NT2/D1 (cell line): ENCODE measurements around the gene KCNH2.

Experiments
- DNase-seq: peaks from one replicate; pipeline ENCODE4 v3.0.0-alpha.2; 2011; ENCODE audit warnings: low read depth, low spot score
- H3K27me3 ChIP-seq: 2 replicates; pipeline ENCODE4 v1.6.0; 2011; ENCODE audit warnings: mild to moderate bottlenecking; ENCODE audit not compliant: insufficient read length, insufficient read depth
- H3K36me3 ChIP-seq: 2 replicates; pipeline ENCODE4 v1.6.1; 2011; ENCODE audit warnings: mild to moderate bottlenecking, low read length, mixed read lengths; ENCODE audit not compliant: insufficient read depth, insufficient read length
- H3K4me1 ChIP-seq: 2 replicates; pipeline ENCODE4 v1.5.1; 2011; ENCODE audit not compliant: insufficient read depth, insufficient read length
- H3K4me3 ChIP-seq: 2 replicates; pipeline ENCODE4 v1.5.1; 2011; ENCODE audit warnings: low read depth; ENCODE audit not compliant: insufficient read length
- H3K9ac ChIP-seq: 2 replicates; pipeline ENCODE4 v1.6.0; 2011; ENCODE audit warnings: low read depth; ENCODE audit not compliant: insufficient read length
- H3K9me3 ChIP-seq: 2 replicates; pipeline ENCODE4 v1.5.1; 2011; ENCODE audit warnings: mild to moderate bottlenecking, low read length; ENCODE audit not compliant: insufficient read depth
- SUZ12 ChIP-seq: IDR thresholded peaks from 2 replicates; pipeline ENCODE4 v1.6.1; 2011; ENCODE audit not compliant: insufficient read length, insufficient read depth; ENCODE audit errors: extremely low read depth
- YY1 ChIP-seq: IDR thresholded peaks from 2 replicates; pipeline ENCODE4 v1.6.1; 2011; ENCODE audit not compliant: insufficient read length, insufficient read depth
- ZNF274 ChIP-seq: IDR thresholded peaks from 2 replicates; pipeline ENCODE4 v1.6.1; 2011; ENCODE audit warnings: mild to moderate bottlenecking, low read depth, low read length

The KCNH2 gene

GRCh38 chr7:150971242-150972022, 6.7 kb downstream of the KCNH2 start:
- no peak for DNase-seq
- TF ChIP-seq YY1 (no peak), ZNF274 (no peak), SUZ12 (no peak)
- Histone ChIP-seq H3K9me3 (no peaks in the 10 kb centered on the region), H3K4me1 (peaks cover 30% of the 10 kb centered on the region), H3K36me3 (no peaks in the 10 kb centered on the region), H3K9ac (no peak overlapping the region), H3K4me3 (no peak overlapping the region), H3K27me3 (peaks cover 24% of the 10 kb centered on the region)

GRCh38 chr7:150970424-150970823, 7.7 kb downstream of the KCNH2 start:
- no peaks in the 10 kb centered on the region for H3K9me3 ChIP-seq
- H3K4me3 ChIP-seq, result no peak overlapping the region
- H3K36me3 ChIP-seq, result no peaks in the 10 kb centered on the region
- H3K4me1 ChIP-seq, result peaks cover 25% of the 10 kb centered on the region
- no peak for DNase-seq
- H3K27me3 ChIP-seq, result peaks cover 18% of the 10 kb centered on the region
- no peak for TF ChIP-seq YY1
- no peak for TF ChIP-seq SUZ12
- no peak overlapping the region for H3K9ac ChIP-seq

GRCh38 chr7:150969475-150969874, 8.6 kb downstream of the KCNH2 start:
- H3K36me3 ChIP-seq, result no peaks in the 10 kb centered on the region
- peaks cover 14% of the 10 kb centered on the region for H3K27me3 ChIP-seq
- no peak for DNase-seq
- H3K4me3 ChIP-seq, result no peak overlapping the region
- H3K9me3 ChIP-seq, result no peaks in the 10 kb centered on the region
- no peak overlapping the region for H3K9ac ChIP-seq
- H3K4me1 ChIP-seq, result peaks cover 31% of the 10 kb centered on the region
- no peak for TF ChIP-seq SUZ12
- no peak for TF ChIP-seq ZNF274
- TF ChIP-seq YY1, result no peak

- H3K9ac ChIP-seq, result no peak overlapping the region
- no peak for DNase-seq
- H3K36me3 ChIP-seq, result no peaks in the 10 kb centered on the region
- H3K4me3 ChIP-seq, result no peak overlapping the region
- H3K9me3 ChIP-seq, result no peaks in the 10 kb centered on the region
- H3K27me3 ChIP-seq, result peaks cover 9% of the 10 kb centered on the region
- no peak for TF ChIP-seq YY1
- H3K4me1 ChIP-seq, result peaks cover 33% of the 10 kb centered on the region
These were observed 9.3 kb downstream of the KCNH2 start for GRCh38 chr7:150968734-150969372.

GRCh38 chr7:150968056-150968733, 9.9 kb downstream of the KCNH2 start:
- Histone ChIP-seq H3K9ac (no peak overlapping the region), H3K27me3 (peaks cover 3% of the 10 kb centered on the region), H3K4me3 (no peak overlapping the region), H3K4me1 (peaks cover 36% of the 10 kb centered on the region), H3K9me3 (no peaks in the 10 kb centered on the region), H3K36me3 (no peaks in the 10 kb centered on the region)
- DNase-seq, result no peak
- no peak for TF ChIP-seq YY1
- no peak for TF ChIP-seq ZNF274
- TF ChIP-seq SUZ12, result no peak

- Histone ChIP-seq H3K4me1 (peaks cover 39% of the 10 kb centered on the region), H3K9me3 (no peaks in the 10 kb centered on the region), H3K4me3 (no peak overlapping the region), H3K36me3 (no peaks in the 10 kb centered on the region), H3K27me3 (no peaks in the 10 kb centered on the region), H3K9ac (no peak overlapping the region)
- no peak for TF ChIP-seq YY1
- TF ChIP-seq ZNF274, result no peak
- TF ChIP-seq SUZ12, result no peak
- no peak for DNase-seq
These were observed 10.8 kb downstream of the KCNH2 start for GRCh38 chr7:150967349-150967748.

- Histone ChIP-seq H3K36me3 (no peaks in the 10 kb centered on the region), H3K9me3 (no peaks in the 10 kb centered on the region), H3K4me1 (peaks cover 36% of the 10 kb centered on the region), H3K4me3 (no peak overlapping the region), H3K9ac (no peak overlapping the region), H3K27me3 (no peaks in the 10 kb centered on the region)
- no peak for DNase-seq
- TF ChIP-seq SUZ12, result no peak
- no peak for TF ChIP-seq YY1
- TF ChIP-seq ZNF274, result no peak
These were observed 12.1 kb downstream of the KCNH2 start for GRCh38 chr7:150966002-150966401.
